ENCODE measurements around the gene CLEC16A.

Gene CLEC16A

DNA sequence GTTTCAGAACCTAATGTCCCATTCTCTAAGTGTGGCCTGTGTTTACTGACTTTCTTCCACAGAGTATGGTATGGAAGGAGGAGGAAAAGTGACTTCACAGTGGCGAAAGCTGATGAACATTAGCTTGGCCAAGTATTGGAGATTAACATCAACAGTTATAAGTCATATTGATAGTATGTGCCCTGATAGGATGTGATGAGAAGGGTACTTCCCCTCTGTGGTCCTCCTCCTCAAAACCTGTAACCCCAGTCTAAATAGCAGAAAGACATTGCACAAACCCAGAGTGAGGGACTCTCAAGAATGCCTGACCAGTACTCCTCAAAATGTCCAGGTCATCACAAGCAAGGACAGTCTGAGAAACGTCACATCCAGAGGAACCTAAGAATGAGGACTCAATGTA lies 73.1 kb downstream of the CLEC16A start:
- DNase-seq (ENCODE audit: low spot score) = no peak

- DNase-seq (ENCODE audit: low spot score) = no peak
Observed at GRCh38 chr16:11020388-11020787, 76.0 kb downstream of the CLEC16A start.

- no peak for DNase-seq (ENCODE audit: low spot score)
Observed at GRCh38 chr16:11020792-11021551, 76.6 kb downstream of the CLEC16A start.

- no peak for DNase-seq (ENCODE audit: low spot score)
Observed at GRCh38 chr16:11022002-11022401, 77.6 kb downstream of the CLEC16A start.

DNA sequence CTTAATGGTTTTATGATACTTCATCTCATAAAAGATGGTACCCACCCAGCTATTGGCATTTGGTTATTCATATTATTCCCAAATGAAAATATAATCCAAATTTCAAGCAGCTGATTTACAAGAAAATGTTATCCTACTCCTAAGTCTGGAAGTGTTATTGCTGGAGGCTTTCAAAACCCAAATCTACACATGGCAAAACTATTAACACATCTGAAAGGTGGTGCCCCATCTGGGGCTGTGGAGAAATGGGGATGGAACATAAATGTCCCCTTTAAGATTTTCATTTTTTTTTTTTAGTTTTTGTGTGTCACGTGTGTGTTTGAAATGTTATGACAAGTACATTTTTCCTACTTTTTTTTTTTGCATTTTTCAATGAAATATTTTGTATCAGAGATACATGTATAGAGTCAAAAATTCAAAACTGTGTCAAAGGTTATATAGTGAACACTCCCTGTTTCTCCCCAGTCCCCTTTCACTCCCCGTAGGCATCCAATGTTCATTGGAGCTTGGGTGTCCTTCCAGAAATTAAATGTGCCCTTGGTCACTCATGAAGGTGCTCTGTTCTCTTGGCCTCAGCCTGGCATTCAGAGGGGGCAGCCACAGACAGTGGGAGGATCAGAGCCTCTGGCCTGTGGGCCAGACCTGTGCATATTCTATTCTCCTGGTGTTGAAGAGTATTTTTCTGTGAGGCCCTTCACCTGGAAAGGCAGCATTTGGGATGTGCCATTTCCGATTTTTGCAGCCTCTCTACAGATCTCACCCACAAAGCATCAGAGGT lies 79.1 kb downstream of the CLEC16A start:
- no peak for DNase-seq (ENCODE audit: low spot score)

- DNase-seq (ENCODE audit: low spot score) = no peak
Observed at GRCh38 chr16:11024333-11025053, 80.1 kb downstream of the CLEC16A start.

- no peak for DNase-seq (ENCODE audit: low spot score)
Observed at GRCh38 chr16:11025120-11025531, 80.8 kb downstream of the CLEC16A start.

DNA sequence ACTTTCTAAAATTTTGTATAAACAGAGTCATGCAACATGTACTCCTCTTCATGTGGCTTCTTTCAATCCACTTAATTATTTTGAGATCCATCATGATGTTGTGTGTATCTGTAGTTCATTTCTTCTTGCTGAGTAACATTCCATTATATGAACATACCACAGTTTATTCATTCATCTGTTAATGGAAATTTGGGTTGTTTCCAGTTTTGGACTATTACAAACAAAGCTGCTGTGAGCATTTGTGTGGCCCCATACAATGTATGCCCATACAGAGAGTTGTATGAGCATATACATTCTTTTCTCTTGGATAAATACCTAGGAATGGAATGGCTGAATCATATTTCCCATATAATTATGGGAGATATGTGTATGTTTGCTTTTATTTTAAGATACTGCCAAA lies 85.6 kb downstream of the CLEC16A start:
- DNase-seq (ENCODE audit: low spot score) = no peak

- no peak for DNase-seq (ENCODE audit: low spot score)
Observed at GRCh38 chr16:11030990-11031510, 86.7 kb downstream of the CLEC16A start.

- DNase-seq (ENCODE audit: low spot score) = no peak
Observed at GRCh38 chr16:11032000-11032921, 87.9 kb downstream of the CLEC16A start.

- DNase-seq (ENCODE audit: low spot score) = no peak
Observed at GRCh38 chr16:11032922-11033291, 88.5 kb downstream of the CLEC16A start.

- DNase-seq (ENCODE audit: low spot score) = no peak
Observed at GRCh38 chr16:11033629-11034420, 89.5 kb downstream of the CLEC16A start.

- no peak for DNase-seq (ENCODE audit: low spot score)
Observed at GRCh38 chr16:11034481-11034931, 90.1 kb downstream of the CLEC16A start.

DNA sequence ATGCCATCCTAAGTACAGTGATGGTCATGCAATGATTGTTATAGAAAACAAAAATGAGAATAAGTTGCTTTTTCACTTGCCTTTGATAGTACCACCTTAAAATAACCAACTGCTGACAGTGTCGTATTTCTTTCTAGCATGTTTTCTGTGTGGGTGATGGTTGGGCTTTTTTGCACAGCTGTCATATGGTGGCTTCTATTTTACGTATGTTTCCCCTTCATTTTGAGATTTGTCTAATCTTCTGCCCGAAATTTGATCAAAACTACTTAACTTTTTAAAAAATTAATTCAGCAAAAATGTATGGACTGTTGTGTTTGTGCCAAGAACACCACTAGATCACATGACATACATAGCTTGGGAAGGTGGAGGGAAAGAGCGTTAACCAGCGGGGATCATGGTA lies 90.7 kb downstream of the CLEC16A start:
- no peak for DNase-seq (ENCODE audit: low spot score)

- DNase-seq (ENCODE audit: low spot score) = no peak
Observed at GRCh38 chr16:11036040-11036439, 91.7 kb downstream of the CLEC16A start.

- DNase-seq (ENCODE audit: low spot score) = no peak
Observed at GRCh38 chr16:11036868-11037410, 92.6 kb downstream of the CLEC16A start.

DNA sequence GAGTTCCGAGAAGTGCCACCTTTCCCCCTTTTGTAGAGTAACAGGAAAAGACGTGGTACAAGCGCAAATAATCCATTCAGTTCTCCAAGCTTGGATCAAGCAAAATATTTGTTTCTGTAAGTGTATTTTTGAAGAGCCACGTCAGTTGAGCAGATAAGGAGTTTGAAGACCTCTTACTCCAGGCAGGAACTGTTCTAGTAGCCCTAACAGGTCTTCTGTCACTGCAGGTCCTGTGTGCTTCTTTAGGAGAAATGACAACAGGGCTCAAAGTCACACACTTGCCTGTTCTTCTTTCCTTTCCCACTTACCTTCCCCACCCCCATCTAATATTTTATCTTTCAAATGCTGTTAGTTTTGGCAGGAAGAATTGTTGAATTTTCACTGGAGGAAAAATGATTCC lies 93.9 kb downstream of the CLEC16A start:
- no peak for DNase-seq (ENCODE audit: low spot score)

DNA sequence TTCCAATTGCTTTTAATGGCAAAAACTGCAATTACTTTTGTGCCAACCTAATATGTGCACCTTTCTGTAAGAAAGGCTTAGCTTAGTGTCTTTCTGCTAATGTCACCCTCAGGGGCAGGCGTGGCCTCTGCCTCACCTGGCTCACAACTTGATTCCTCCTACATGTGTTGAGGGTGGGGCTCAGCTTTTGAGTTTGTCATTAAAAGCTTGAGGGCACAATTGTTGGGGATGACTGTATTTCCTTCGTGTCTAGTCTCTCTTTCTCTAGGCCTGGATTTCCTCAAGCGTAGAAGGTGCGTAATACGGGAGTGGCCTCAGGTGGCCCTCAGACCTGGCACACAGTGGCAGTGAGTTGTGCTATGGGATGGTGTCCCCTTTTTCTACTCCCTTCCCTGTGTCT lies 94.4 kb downstream of the CLEC16A start:
- no peak for DNase-seq (ENCODE audit: low spot score)

DNA sequence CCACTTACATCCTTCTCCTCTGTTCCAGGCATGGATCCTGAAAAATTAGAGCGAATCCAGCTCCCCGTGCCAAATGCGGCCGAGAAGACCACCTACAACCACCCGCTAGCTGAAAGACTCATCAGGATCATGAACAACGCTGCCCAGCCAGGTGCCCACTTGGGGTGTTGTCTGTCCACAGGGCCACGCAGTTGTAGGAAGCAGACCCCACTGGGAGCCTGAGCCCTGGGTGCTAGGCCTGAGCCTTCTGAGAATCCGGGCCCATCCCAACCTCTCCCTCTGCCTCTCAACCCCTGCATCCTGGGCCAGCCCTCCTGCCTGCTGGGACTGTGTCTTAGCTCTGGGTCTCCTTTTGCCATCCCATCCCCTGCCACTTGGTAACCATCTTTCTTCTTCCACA lies 95.4 kb downstream of the CLEC16A start:
- no peak for DNase-seq (ENCODE audit: low spot score)

DNA sequence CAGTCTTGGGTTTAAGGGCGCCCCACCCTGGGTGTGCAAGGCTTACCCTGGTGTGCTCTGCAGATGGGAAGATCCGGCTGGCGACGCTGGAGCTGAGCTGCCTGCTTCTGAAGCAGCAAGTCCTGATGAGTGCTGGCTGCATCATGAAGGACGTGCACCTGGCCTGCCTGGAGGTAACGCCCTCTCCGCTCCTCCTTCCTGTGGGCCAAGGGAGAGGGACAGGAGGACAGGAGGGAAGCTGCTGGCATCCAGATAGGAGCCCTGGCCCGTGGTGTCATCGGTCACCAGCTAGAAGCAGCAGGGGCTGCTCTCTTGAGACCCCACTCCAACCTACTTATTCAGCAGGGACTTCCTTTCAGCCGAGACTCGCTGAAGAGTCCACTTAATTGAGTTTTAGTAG lies 97.8 kb downstream of the CLEC16A start:
- DNase-seq (ENCODE audit: low spot score) = no peak
